CD14-positive monocyte (primary cell): ENCODE results near the gene NCR3LG1. TPM values are rescaled to one million over a fixed set of nuclear protein-coding genes. Genes with fewer than 3 reads are reported as not detected.

ENCODE experiments used
- DNase-seq, 3 donors: peaks; one replicate each; pipeline ENCODE4 v3.0.0-alpha.2; 2011 to 2022
- H2AFZ ChIP-seq: 2 replicates; pipeline ENCODE4 v1.6.0; 2012; ENCODE audit warnings: mild to moderate bottlenecking, low read depth, low read length, inconsistent platforms; ENCODE audit not compliant: insufficient read depth, poor library complexity, severe bottlenecking
- H3K27ac ChIP-seq, 2 donors: 1 replicate in 1 of 2; 2 replicates in 1 of 2; pipeline ENCODE4 v1.5.1; 2012 to 2013; ENCODE audit warnings: low read length in 2 of 2, control low read depth in 1 of 2, inconsistent platforms in 1 of 2, low read depth in 1 of 2, mild to moderate bottlenecking in 1 of 2
- H3K27me3 ChIP-seq, 2 donors: one replicate each; pipeline versions ENCODE4 v1.6.0 to v1.6.1; 2011 to 2013; ENCODE audit warnings: low read length in 2 of 2; ENCODE audit not compliant: control insufficient read depth in 2 of 2, insufficient read depth in 2 of 2
- H3K36me3 ChIP-seq, 2 donors: replicated peaks in 1 of 2; 1 replicate in 1 of 2; 2 replicates in 1 of 2; pipeline versions ENCODE4 v1.5.1 to v1.6.1; 2012 to 2013; ENCODE audit warnings: low read length in 2 of 2, control low read depth in 1 of 2, inconsistent platforms in 1 of 2, mild to moderate bottlenecking in 1 of 2; ENCODE audit not compliant: insufficient read depth in 2 of 2, control insufficient read depth in 1 of 2
- H3K4me1 ChIP-seq, 2 donors: 1 replicate in 1 of 2; 2 replicates in 1 of 2; pipeline versions ENCODE4 v1.5.1 to v1.6.1; 2012 to 2013; ENCODE audit warnings: low read length in 2 of 2, control low read depth in 1 of 2, inconsistent platforms in 1 of 2, mild to moderate bottlenecking in 1 of 2, moderate library complexity in 1 of 2; ENCODE audit not compliant: insufficient read depth in 2 of 2, control insufficient read depth in 1 of 2
- H3K4me2 ChIP-seq: replicated peaks from 2 replicates; pipeline ENCODE3; 2012; ENCODE audit warnings: low read length, moderate library complexity, mild to moderate bottlenecking; ENCODE audit not compliant: poor library complexity, severe bottlenecking; ENCODE audit errors: extremely low read depth
- H3K4me3 ChIP-seq, 3 experiments: fragments of 200-600 bp in 1 of 3; sonication (generic) in 1 of 3; replicated peaks in 1 of 3; 1 replicate in 2 of 3; 2 replicates in 1 of 3; pipeline ENCODE4 v1.5.1; 2011 to 2013; ENCODE audit warnings: low read length in 3 of 3, mild to moderate bottlenecking in 3 of 3, control low read depth in 2 of 3, low read depth in 2 of 3, inconsistent platforms in 1 of 3, moderate library complexity in 1 of 3
- H3K79me2 ChIP-seq: 2 replicates; pipeline ENCODE4 v1.6.0; 2012; ENCODE audit warnings: mild to moderate bottlenecking, control low read depth, inconsistent platforms, low read length, moderate library complexity; ENCODE audit not compliant: insufficient read depth
- H3K9ac ChIP-seq: 2 replicates; pipeline ENCODE4 v1.6.0; 2017; ENCODE audit warnings: low read length, mild to moderate bottlenecking; ENCODE audit not compliant: insufficient read depth, poor library complexity, severe bottlenecking
- H3K9me3 ChIP-seq, 2 donors: replicated peaks in 1 of 2; 1 replicate in 1 of 2; 2 replicates in 1 of 2; pipeline versions ENCODE4 v1.5.1 to v1.6.1; 2012 to 2013; ENCODE audit warnings: low read length in 2 of 2, control low read depth in 1 of 2; ENCODE audit not compliant: control insufficient read depth in 1 of 2, insufficient read depth in 1 of 2
- H4K20me1 ChIP-seq: 2 replicates; pipeline ENCODE4 v1.6.0; 2012; ENCODE audit warnings: mild to moderate bottlenecking, low read length, control low read depth, moderate library complexity; ENCODE audit not compliant: insufficient read depth
- H3K27ac Mint-ChIP-seq, 7 donors: one replicate each; pipeline ENCODE4 v1.8.0; 2020; ENCODE audit warnings: mild to moderate bottlenecking in 7 of 7, mixed read lengths in 7 of 7, moderate library complexity in 6 of 7, inconsistent platforms in 2 of 7
- H3K27me3 Mint-ChIP-seq, 3 donors: one replicate each; pipeline ENCODE4 v1.8.0; 2021 to 2022; ENCODE audit warnings: low read depth in 3 of 3, mild to moderate bottlenecking in 3 of 3, mixed read lengths in 3 of 3, moderate library complexity in 3 of 3, inconsistent platforms in 1 of 3
- H3K36me3 Mint-ChIP-seq, 2 donors: one replicate each; pipeline ENCODE4 v1.8.0; 2020; ENCODE audit warnings: mixed read lengths in 2 of 2, inconsistent platforms in 1 of 2, mild to moderate bottlenecking in 1 of 2
- H3K4me1 Mint-ChIP-seq: one replicate; pipeline ENCODE4 v1.8.0; 2020; ENCODE audit warnings: mild to moderate bottlenecking, mixed read lengths
- H3K4me3 Mint-ChIP-seq, 2 donors: one replicate each; pipeline ENCODE4 v1.8.0; 2020; ENCODE audit warnings: mild to moderate bottlenecking in 2 of 2, mixed read lengths in 2 of 2, moderate library complexity in 1 of 2
- H3K9me3 Mint-ChIP-seq, 7 donors: one replicate each; pipeline ENCODE4 v1.8.0; 2020 to 2022; ENCODE audit warnings: mixed read lengths in 7 of 7, mild to moderate bottlenecking in 6 of 7, moderate library complexity in 6 of 7, inconsistent platforms in 2 of 7
- CTCF ChIP-seq: fragments of 200-600 bp; IDR thresholded peaks from one replicate; pipeline ENCODE4 v1.8.0; 2022; ENCODE audit warnings: antibody characterized with exemption, mild to moderate bottlenecking
- WGBS: methylation state at CpG from one replicate; pipeline ENCODE4 v1.1.5; 2013; ENCODE audit warnings: missing lambda C conversion rate; ENCODE audit not compliant: insufficient coverage; 5-methylcytosine and 5-hydroxymethylcytosine counted together
- intact Hi-C, 2 donors: fragments of 100-400 bp; cut with micrococcal nuclease; formaldehyde crosslinking; loops; one replicate each; pipeline versions ENCODE4 v1.15.0 to v1.15.1; 2023
- polyA plus RNA-seq, 3 donors: library from polyadenylated mRNA; depleted of rRNA in 1 of 3; unstranded in 2 of 3; stranded (reverse) in 1 of 3; fragments of 300-500 nt in 2 of 3; fragments of >200 nt in 1 of 3; fragmentation: Illumina TruSeq in 2 of 3; gene quantifications; 1 replicate in 2 of 3; 2 replicates in 1 of 3; pipeline ENCODE4 v1.2.3, GENCODE V29; 2012 to 2021

Gene NCR3LG1
- polyA plus RNA-seq, 3 donors = 0.05 to 1.1 (median 0.15) TPM

GRCh38 chr11:17368551-17368950 lies 17.0 kb downstream of the NCR3LG1 start:
- H3K9me3 ChIP-seq = peaks cover 54 to 57% of the 10 kb centered on the region in 2 donors
- Mint-ChIP-seq H3K9me3 (peaks cover 48 to 69% (median 56%) of the 10 kb centered on the region in 7 donors), H3K27me3 (peaks cover 0 to 2% (median 0%) of the 10 kb centered on the region in 3 donors), H3K36me3 (peaks cover 46 to 63% of the 10 kb centered on the region in 2 donors), H3K27ac (no peak overlapping the region), H3K4me3 (no peak overlapping the region), H3K4me1 (peaks cover 4% of the 10 kb centered on the region)
- no peaks in the 10 kb centered on the region for H3K4me1 ChIP-seq
- H3K4me3 ChIP-seq = no peak overlapping the region
- peaks cover 11 to 58% of the 10 kb centered on the region in 2 donors for H3K36me3 ChIP-seq
- no peak for TF ChIP-seq CTCF
- H3K4me2 ChIP-seq = no peak overlapping the region
- intact Hi-C loops = no loop called here
- WGBS = 100% methylated on average over 3 of the region's 3 CpGs
- H3K27ac ChIP-seq = no peak overlapping the region
- no peaks in the 10 kb centered on the region for H3K79me2 ChIP-seq
- DNase-seq = no peak
- H3K27me3 ChIP-seq = no peaks in the 10 kb centered on the region
- H2AFZ ChIP-seq = no peak overlapping the region
- no peak overlapping the region for H3K9ac ChIP-seq
- H4K20me1 ChIP-seq = no peaks in the 10 kb centered on the region

GRCh38 chr11:17369094-17369493 lies 17.5 kb downstream of the NCR3LG1 start:
- Histone ChIP-seq H3K36me3 (peaks cover 11 to 62% of the 10 kb centered on the region in 2 donors), H3K9me3 (peaks cover 58 to 62% of the 10 kb centered on the region in 2 donors)
- no peak for TF ChIP-seq CTCF

More at GRCh38 chr11:17369094-17369493, 17.5 kb downstream of the NCR3LG1 start:
- peaks cover 4% of the 10 kb centered on the region for H3K4me1 Mint-ChIP-seq
- no peak overlapping the region for H3K4me3 ChIP-seq
- H3K27ac Mint-ChIP-seq = no peak overlapping the region
- no peak overlapping the region for H2AFZ ChIP-seq
- H3K4me3 Mint-ChIP-seq = no peak overlapping the region
- H3K27ac ChIP-seq = no peak overlapping the region
- no peak overlapping the region for H3K9ac ChIP-seq
- H4K20me1 ChIP-seq = no peaks in the 10 kb centered on the region
- peaks cover 51 to 71% (median 58%) of the 10 kb centered on the region in 7 donors for H3K9me3 Mint-ChIP-seq
- H3K36me3 Mint-ChIP-seq = peaks cover 48 to 65% of the 10 kb centered on the region in 2 donors
- H3K27me3 Mint-ChIP-seq = peaks cover 0 to 2% (median 0%) of the 10 kb centered on the region in 3 donors
- no peak for DNase-seq
- intact Hi-C loops = no loop called here
- H3K4me1 ChIP-seq = no peaks in the 10 kb centered on the region
- H3K4me2 ChIP-seq = no peak overlapping the region
- H3K27me3 ChIP-seq = no peaks in the 10 kb centered on the region
- H3K79me2 ChIP-seq = no peaks in the 10 kb centered on the region
